Measurements from ENCODE around the gene SH3BP5.

- TF ChIP-seq POLR2A (IDR thresholded peaks at IDR 0.05; ENCODE audit: low read depth, low read length) (no peak), POLR2AphosphoS5 (IDR thresholded peaks at IDR 0.05; ENCODE audit: low read depth, low read length) (no peak), TAF1 (IDR thresholded peaks at IDR 0.05; ENCODE audit: low read depth, low read length) (no peak), PAX5 (IDR thresholded peaks at IDR 0.05; ENCODE audit: insufficient read depth, low read length, severe bottlenecking) (no peak), SPI1 (IDR thresholded peaks at IDR 0.05; ENCODE audit: low read depth, low read length) (no peak), POU2F2 (IDR thresholded peaks at IDR 0.05; ENCODE audit: low read depth, low read length) (no peak)
Observed at GRCh38 chr3:15267502-15267901, 64.9 kb downstream of the SH3BP5 start.
